Natural killer cell treated with Interleukin-12 subunit alpha and Interleukin-12 subunit beta and Interleukin-15 and Interleukin-18, amount 100 ng/mL, for 72 hours (primary cell): ENCODE measurements around the gene TBX21. TPM values are rescaled to one million over a fixed set of nuclear protein-coding genes. Genes with fewer than 3 reads are reported as not detected.
"Not testable (repeated sequence)": the region's sequence is repeated elsewhere in the genome, so short reads cannot be mapped to it uniquely, and the experiment has no call there.

Experiments used
- ATAC-seq, 2 donors: fragments of 150-1000 bp; cut with Tn5 transposase in 1 of 2; sonication (Bioruptor Pico), chemical (Tn5 transposase) in 1 of 2; 2 replicates each; pipeline ENCODE4 v1.10.0; 2021
- DNase-seq: peaks from one replicate; pipeline ENCODE4 v3.0.0; 2022; ENCODE audit warnings: low spot score
- H3K27ac Mint-ChIP-seq, 2 donors: 1 replicate in 1 of 2; 2 replicates in 1 of 2; pipeline ENCODE4 v1.8.0; 2022; ENCODE audit warnings: mixed read lengths in 2 of 2, mild to moderate bottlenecking in 1 of 2, moderate library complexity in 1 of 2
- H3K27me3 Mint-ChIP-seq, 2 donors: 1 replicate in 1 of 2; 2 replicates in 1 of 2; pipeline ENCODE4 v1.8.0; 2022; ENCODE audit warnings: mixed read lengths in 2 of 2
- H3K36me3 Mint-ChIP-seq: one replicate; pipeline ENCODE4 v1.8.0; 2022; ENCODE audit warnings: mixed read lengths
- H3K4me1 Mint-ChIP-seq, 2 donors: 1 replicate in 1 of 2; 2 replicates in 1 of 2; pipeline ENCODE4 v1.8.0; 2022; ENCODE audit warnings: low read depth in 2 of 2, mixed read lengths in 2 of 2, mild to moderate bottlenecking in 1 of 2
- H3K4me3 Mint-ChIP-seq: one replicate; pipeline ENCODE4 v1.8.0; 2022; ENCODE audit warnings: mixed read lengths
- H3K9me3 Mint-ChIP-seq: 2 replicates; pipeline ENCODE4 v1.8.0; 2022; ENCODE audit warnings: mixed read lengths
- total RNA-seq, 2 donors: library from RNA; stranded (reverse); gene quantifications; one replicate each; pipeline ENCODE4 v1.2.3, GENCODE V29; 2022

The TBX21 gene
- total RNA-seq, 2 donors from 2014 or later, result 234 to 437 TPM

- Mint-ChIP-seq H3K27me3 (peaks cover 0 to 13% of the 10 kb centered on the region in 2 donors), H3K4me1 (peaks cover 11% of the 10 kb centered on the region in 2 donors)
- H3K4me3 Mint-ChIP-seq, H3K27ac Mint-ChIP-seq, ATAC-seq, DNase-seq, H3K36me3 Mint-ChIP-seq, H3K9me3 Mint-ChIP-seq: not testable (repeated sequence)
These were observed 40.6 kb downstream of the TBX21 start for GRCh38 chr17:47773649-47774048.

DNA sequence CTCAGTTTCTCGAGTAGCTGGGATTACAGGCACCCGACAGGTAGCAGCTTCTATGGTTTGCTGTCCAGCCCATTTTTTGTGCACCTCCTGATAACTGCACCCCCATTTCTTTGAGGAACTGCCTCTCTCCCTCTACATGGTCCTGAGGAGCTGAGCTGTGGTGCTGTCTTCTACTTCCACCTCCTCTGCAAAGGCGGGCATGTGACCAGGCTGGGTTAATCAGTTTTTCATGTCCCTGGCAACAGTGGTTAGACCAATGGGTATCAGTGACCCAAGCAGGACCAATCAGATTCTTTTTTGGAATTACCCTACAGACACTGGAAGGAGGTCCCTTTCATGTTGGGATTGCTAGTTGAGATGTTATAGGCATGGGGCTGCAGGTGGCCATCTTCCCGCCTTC is 41.3 kb downstream of the TBX21 start:
- DNase-seq (no peak), ATAC-seq (no peak)
- no peaks in the 10 kb centered on the region for H3K9me3 Mint-ChIP-seq
- peaks cover 0 to 13% of the 10 kb centered on the region in 2 donors for H3K27me3 Mint-ChIP-seq
- H3K36me3 Mint-ChIP-seq, result no peaks in the 10 kb centered on the region
- no peak overlapping the region for H3K27ac Mint-ChIP-seq
- H3K4me1 Mint-ChIP-seq, result peaks cover 11% of the 10 kb centered on the region in 2 donors
- H3K4me3 Mint-ChIP-seq, result no peak overlapping the region

GRCh38 chr17:47774987-47775580 is 42.0 kb downstream of the TBX21 start:
- H3K27me3 Mint-ChIP-seq, result peaks cover 0 to 13% of the 10 kb centered on the region in 2 donors
- peaks cover 11% of the 10 kb centered on the region in 2 donors for H3K4me1 Mint-ChIP-seq
- no peaks in the 10 kb centered on the region for H3K36me3 Mint-ChIP-seq
- DNase-seq (no peak), ATAC-seq (no peak)
- no peaks in the 10 kb centered on the region for H3K9me3 Mint-ChIP-seq
- no peak overlapping the region for H3K27ac Mint-ChIP-seq
- no peak overlapping the region for H3K4me3 Mint-ChIP-seq

GRCh38 chr17:47776330-47777197 is 43.5 kb downstream of the TBX21 start:
- no peaks in the 10 kb centered on the region for H3K36me3 Mint-ChIP-seq
- ATAC-seq (peak; percentile 70 to 75), DNase-seq (peak; percentile 66)
- no peaks in the 10 kb centered on the region for H3K9me3 Mint-ChIP-seq
- no peak overlapping the region for H3K4me3 Mint-ChIP-seq
- H3K27me3 Mint-ChIP-seq, result peaks cover 0 to 13% of the 10 kb centered on the region in 2 donors
- peaks cover 11% of the 10 kb centered on the region in 2 donors for H3K4me1 Mint-ChIP-seq
- H3K27ac Mint-ChIP-seq, result no peak overlapping the region

DNA sequence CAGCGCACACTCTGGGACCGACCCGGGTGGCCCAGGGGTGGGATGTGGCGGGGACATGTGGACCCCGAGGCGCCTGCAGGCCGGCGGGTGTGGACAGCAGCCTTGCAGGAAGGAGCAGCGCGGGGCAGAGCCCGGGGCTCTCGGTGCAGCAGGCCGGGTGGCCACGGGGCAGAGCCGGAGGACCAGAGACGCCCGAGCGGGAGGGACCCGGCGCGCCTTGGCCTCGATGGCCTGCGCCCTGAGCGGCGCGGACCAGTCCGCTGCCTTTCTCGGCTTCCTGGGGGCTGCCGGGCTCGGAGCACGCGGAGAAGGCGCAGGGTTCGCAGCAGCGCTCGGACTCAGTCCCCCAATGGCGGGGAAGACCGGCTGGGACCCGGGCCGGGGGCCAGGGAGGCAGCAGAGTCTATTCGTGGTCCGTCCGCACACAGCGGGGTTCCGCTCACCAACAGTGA is 45.2 kb downstream of the TBX21 start:
- ATAC-seq (no peak), DNase-seq (no peak)
- no peaks in the 10 kb centered on the region for H3K9me3 Mint-ChIP-seq
- no peak overlapping the region for H3K27ac Mint-ChIP-seq
- H3K36me3 Mint-ChIP-seq, result no peaks in the 10 kb centered on the region
- peaks cover under 1 to 16% of the 10 kb centered on the region in 2 donors for H3K27me3 Mint-ChIP-seq
- H3K4me1 Mint-ChIP-seq, result peaks cover 11% of the 10 kb centered on the region in 2 donors
- H3K4me3 Mint-ChIP-seq, result no peak overlapping the region

GRCh38 chr17:47781397-47781796 is 48.4 kb downstream of the TBX21 start:
- Mint-ChIP-seq H3K9me3 (no peaks in the 10 kb centered on the region), H3K36me3 (no peaks in the 10 kb centered on the region)
- ATAC-seq, result no peak

DNA sequence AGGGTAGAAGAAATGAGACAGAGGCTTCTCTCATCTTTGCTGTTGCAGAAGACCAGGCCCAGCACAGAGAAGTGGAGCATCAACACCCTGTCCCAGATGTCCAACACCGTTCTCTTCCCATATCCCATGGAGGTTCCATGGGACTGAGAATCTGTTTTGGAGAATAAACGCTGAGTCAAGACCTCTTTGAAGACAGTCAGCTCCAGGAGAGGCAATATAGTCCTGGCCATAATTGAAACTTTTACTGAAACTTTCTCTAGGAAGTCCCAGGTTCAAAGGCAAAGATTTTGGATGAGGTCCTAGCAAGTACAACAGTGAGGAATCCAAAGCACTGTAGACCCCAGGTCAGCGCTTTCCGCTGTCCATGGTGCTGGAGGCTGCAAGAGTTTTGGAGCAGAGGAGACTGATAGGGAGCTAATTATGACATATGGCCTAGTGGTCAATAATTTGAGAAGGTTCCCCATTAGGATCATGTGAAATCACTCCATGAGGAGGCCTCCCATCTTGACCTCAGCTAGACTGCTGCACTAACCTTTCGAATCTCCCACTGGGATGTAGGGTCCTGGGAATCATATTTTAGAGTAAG is 52.6 kb downstream of the TBX21 start:
- Mint-ChIP-seq H3K4me3 (no peak overlapping the region), H3K9me3 (no peaks in the 10 kb centered on the region), H3K27ac (no peak overlapping the region), H3K4me1 (peaks cover 4 to 8% of the 10 kb centered on the region in 2 donors), H3K27me3 (peaks cover 24 to 29% of the 10 kb centered on the region in 2 donors), H3K36me3 (peaks cover 1% of the 10 kb centered on the region)
- DNase-seq (no peak), ATAC-seq (no peak)

More at GRCh38 chr17:47781397-47781796, 48.4 kb downstream of the TBX21 start:
- H3K27ac Mint-ChIP-seq, result no peak overlapping the region
- DNase-seq, result no peak
- H3K4me1 Mint-ChIP-seq, result peaks cover 3 to 5% of the 10 kb centered on the region in 2 donors
- H3K4me3 Mint-ChIP-seq, result no peak overlapping the region
- H3K27me3 Mint-ChIP-seq, result peaks cover 12 to 13% of the 10 kb centered on the region in 2 donors

DNA sequence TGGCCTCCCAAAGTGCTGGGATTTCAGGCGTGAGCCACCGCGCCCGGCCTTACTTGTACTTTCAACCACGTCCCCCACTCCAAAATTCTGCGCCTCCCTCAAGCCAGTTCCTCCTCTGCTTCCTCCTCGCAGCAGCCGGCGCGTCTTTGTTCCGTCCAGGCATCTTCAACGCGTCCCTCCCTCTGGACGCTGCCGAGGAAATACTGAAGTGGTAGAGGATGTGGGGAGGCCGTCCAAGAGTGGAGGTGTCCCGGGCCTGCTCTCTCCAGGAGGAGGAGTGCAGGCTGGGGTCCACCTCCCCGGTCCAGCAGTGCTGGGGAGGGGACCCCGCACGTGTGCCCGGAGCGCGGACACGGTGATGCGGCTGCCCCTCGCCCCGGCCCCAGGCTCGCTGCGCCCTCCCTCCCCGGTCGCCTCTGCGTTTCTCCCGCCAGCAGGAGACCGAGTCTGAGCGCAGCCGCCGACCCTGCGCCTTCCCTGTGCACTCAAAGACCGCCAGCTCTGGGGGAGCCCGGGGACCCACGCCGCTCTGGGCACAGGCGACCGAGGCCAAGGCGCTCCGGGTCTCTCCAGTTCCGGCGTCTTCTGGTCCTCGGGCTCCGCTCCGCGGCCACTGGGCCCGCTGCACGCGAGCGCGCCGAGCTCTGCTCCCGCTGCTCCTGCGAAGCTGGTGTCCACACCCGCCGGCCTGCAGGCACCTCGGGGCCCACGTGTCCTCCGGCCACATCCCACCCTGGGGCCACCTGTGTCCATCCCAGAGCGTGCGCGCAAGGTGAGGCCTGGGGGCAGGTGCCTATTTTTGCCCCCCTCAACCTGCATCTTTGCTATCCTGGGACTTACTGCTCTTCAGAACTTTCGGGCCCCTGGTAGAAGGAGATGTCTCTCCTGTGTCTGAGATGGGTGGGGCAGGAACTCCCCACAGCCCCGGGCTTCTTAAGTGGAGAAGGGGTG is 56.9 kb downstream of the TBX21 start:
- no peak overlapping the region for H3K27ac Mint-ChIP-seq
- H3K4me1 Mint-ChIP-seq, result peaks cover 6 to 11% of the 10 kb centered on the region in 2 donors
- ATAC-seq (peak; percentile 97), DNase-seq (no peak)
- H3K36me3 Mint-ChIP-seq, result peaks cover 5% of the 10 kb centered on the region
- peak overlapping the region; percentile 82 for H3K4me3 Mint-ChIP-seq
- H3K9me3 Mint-ChIP-seq, result no peaks in the 10 kb centered on the region
- H3K27me3 Mint-ChIP-seq, result peaks cover 27 to 30% of the 10 kb centered on the region in 2 donors

DNA sequence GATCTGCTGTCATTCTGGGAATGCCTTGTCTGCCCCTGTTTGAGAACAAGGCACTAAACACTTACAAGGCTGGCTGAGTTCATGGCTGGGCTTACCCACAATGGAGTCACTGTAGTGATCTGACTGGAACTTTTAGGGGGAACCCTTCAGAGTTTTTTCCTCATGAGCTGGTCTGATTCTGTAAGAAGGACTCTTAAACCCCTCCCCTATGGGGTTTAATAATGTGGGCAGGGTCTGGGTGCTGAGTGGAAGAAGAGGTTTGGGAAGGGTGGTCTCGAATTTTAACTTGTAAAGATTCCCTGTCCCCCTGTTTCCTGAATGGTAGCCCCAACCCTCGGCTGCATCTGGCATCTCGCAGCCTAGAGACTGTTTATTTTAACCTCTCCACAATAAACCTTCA is 58.0 kb downstream of the TBX21 start:
- H3K36me3 Mint-ChIP-seq, result peaks cover 5% of the 10 kb centered on the region
- H3K4me1 Mint-ChIP-seq, result peaks cover 6 to 11% of the 10 kb centered on the region in 2 donors
- no peak for DNase-seq
- H3K27ac Mint-ChIP-seq, result no peak overlapping the region
- no peaks in the 10 kb centered on the region for H3K9me3 Mint-ChIP-seq
- peaks cover 30 to 35% of the 10 kb centered on the region in 2 donors for H3K27me3 Mint-ChIP-seq
- ATAC-seq, result no peak
- peak overlapping the region; percentile 82 for H3K4me3 Mint-ChIP-seq

DNA sequence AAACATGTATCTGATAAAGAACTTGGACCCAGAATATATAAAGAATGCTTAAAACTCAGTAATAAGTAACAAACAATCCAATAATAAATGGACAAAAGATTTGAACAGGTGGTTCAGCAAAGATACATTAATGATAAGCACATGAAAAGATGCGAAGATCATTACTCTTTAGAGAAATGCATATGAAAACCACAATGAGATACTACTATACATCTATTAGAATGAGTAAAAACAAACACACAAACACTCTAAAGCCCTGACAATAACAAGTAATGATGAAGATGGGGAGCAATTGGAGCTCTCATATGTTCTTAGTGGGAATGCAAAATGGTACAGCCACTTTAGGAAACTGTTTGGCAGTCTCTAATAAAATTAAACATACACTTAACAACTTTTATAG is 59.4 kb downstream of the TBX21 start:
- no peak overlapping the region for H3K4me3 Mint-ChIP-seq
- no peak overlapping the region for H3K27ac Mint-ChIP-seq
- H3K36me3 Mint-ChIP-seq, result peaks cover 5% of the 10 kb centered on the region
- H3K9me3 Mint-ChIP-seq, result no peaks in the 10 kb centered on the region
- DNase-seq (no peak), ATAC-seq (no peak)
- peaks cover 31 to 34% of the 10 kb centered on the region in 2 donors for H3K27me3 Mint-ChIP-seq
- peaks cover 6 to 11% of the 10 kb centered on the region in 2 donors for H3K4me1 Mint-ChIP-seq

DNA sequence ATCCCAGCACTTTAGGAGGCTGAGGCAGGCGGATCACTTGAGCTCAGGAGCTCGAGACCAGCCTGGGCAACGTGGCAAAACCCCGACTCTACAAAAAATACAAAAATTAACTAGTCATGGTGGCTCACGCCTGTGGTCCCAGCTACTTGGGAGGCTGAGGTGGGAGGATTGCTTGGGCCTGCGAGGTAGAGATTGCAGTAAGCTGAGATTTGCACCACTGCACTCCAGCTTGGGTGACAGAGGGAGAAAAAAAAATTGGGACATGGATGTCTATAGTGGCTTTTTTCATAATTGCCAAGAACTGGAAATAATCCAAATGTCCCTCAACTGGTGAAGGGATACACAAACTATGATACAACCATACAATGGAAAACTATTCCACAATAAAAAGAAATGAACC is 59.9 kb downstream of the TBX21 start:
- H3K36me3 Mint-ChIP-seq, result peaks cover 5% of the 10 kb centered on the region
- no peak overlapping the region for H3K27ac Mint-ChIP-seq
- DNase-seq, result no peak
- H3K4me1 Mint-ChIP-seq, result peaks cover 6 to 11% of the 10 kb centered on the region in 2 donors
- no peaks in the 10 kb centered on the region for H3K9me3 Mint-ChIP-seq
- ATAC-seq, result no peak
- H3K4me3 Mint-ChIP-seq, result no peak overlapping the region
- H3K27me3 Mint-ChIP-seq, result peaks cover 29 to 31% of the 10 kb centered on the region in 2 donors
